Fibroblast of skin of left quadriceps (primary cell): ENCODE measurements around the gene HPCA.

Experiments
- DNase-seq, 2 experiments: peaks; one replicate each; pipeline ENCODE4 v3.0.0-alpha.2; 2013; ENCODE audit warnings: low read depth in 2 of 2

The HPCA gene

DNA sequence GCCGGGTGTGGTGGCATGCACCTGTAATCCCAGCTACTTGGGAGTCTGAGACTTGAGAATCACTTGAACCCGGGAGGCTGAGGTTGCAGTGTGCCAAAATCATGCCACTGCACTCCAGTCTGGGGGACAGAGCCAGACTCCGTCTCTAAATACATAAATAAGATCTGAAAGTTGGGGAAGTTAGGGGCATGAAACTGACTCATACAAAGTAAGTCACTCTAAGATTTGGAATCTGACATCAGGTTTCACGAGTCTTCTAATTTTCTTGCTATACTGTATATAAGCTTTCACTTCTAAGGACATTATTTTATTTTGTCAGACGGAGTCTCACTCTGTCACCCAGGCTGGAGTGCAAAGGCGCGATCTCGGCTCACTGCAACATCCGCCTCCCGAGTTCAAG, 48.2 kb downstream of the HPCA start:
- DNase-seq, result no peak

DNA sequence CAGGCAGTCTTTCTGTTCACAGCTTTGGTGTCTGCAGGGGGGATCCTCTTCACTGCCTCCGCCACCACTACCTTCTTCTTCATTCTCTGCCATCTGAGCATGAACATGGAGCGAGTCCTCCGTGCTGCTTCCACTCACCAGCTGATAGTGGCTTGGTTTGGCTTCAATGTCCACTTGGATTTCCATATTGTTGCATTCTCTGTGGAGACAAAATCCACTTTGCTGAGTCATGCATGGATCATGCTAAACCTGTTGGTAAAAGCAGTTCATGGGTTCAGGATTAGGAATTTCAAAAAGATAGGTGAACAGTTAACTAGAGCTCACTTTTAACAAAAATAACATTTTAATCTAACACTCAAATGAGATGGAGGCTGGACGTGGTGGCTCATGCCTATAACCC, 50.8 kb downstream of the HPCA start:
- no peak for DNase-seq

DNA sequence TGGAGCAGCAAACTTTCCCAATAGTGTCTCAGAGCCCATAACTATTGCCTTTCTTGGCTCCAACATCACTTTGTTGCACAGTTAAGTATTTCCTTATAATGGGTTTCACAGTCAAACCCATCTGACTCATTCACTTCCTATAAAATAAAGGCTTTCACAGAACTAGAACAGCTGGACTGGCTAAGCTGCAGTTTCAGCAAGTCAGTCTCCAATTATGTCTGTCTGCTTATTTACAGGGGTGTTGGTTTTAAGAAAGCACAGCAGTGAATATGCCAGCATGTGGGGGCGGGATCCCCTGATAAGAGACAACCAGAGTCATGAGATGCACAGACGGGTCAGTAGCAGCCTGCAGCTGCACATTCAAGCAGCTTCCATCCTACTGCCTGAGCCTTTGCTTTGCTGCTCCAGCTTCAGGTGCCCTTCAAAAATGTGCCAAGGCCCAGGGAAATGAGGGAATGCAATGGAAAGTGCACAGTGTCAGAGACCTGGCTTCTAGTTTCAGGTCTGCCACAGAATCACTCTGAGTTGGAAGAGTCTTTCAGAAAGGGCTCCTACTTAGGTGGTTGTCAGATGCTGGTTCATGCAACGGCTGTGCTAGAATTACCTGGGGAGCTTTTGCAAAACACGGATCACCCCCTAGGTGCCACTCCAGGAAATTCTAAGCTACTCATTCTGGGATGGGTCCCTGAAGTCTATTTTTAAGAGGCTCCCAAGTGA, 53.5 kb downstream of the HPCA start:
- DNase-seq, result peak; percentile 57 to 60

DNA sequence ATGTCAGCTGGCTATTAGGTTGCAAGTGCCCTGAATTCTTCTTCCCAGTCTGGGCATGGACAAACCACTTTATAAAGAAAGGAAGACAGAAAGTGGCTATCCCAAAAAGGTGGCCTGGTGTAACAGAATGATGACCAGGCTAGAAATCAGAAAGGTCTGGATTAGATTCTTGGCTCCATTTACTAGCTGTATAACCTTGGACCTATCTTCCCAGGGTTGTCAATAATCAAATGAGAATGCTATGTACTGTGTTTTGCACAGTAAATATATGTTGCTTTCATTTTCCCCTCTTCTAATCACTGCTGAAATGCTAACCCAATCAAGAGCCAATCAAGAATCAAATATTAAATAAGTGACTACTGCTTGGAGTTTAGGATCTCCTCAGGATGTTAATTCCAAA, 57.9 kb downstream of the HPCA start:
- DNase-seq, result no peak
